HG03060 (cell line): ENCODE measurements around the gene ANTKMT.

Experiments used
- ATAC-seq: cut with Tn5 transposase; IDR thresholded peaks from one replicate; pipeline ENCODE4 v1.9.1; 2021; ENCODE audit warnings: low read depth, moderate number of reproducible peaks; ENCODE audit not compliant: unreplicated experiment

The ANTKMT gene

GRCh38 chr16:726188-726437 lies 5.2 kb downstream of the ANTKMT start:
- ATAC-seq, result no peak

- ATAC-seq, result no peak
Measured at GRCh38 chr16:726438-727290, 5.7 kb downstream of the ANTKMT start, which contains the start of the genes CCDC78 and HAGHL. TSS of gene CCDC78 (minus strand) at chr16:726443. CDS start at chr16:726367, 76 bp downstream. TSS of gene HAGHL (plus strand) at chr16:727106. CDS start at chr16:727510, 404 bp downstream.

GRCh38 chr16:727291-727977 lies 6.5 kb downstream of the ANTKMT start:
- ATAC-seq, result no peak

GRCh38 chr16:728131-728889 lies 7.4 kb downstream of the ANTKMT start:
- ATAC-seq, result no peak

GRCh38 chr16:728890-729744 lies 8.2 kb downstream of the ANTKMT start:
- no peak for ATAC-seq

- no peak for ATAC-seq
Measured at GRCh38 chr16:729768-730665, 9.1 kb downstream of the ANTKMT start.

- no peak for ATAC-seq
Measured at GRCh38 chr16:730666-731509, 9.9 kb downstream of the ANTKMT start.

- no peak for ATAC-seq
Measured at GRCh38 chr16:732332-732731, 11.4 kb downstream of the ANTKMT start.

GRCh38 chr16:732936-733335 lies 12.0 kb downstream of the ANTKMT start:
- ATAC-seq, result no peak

- ATAC-seq, result no peak
Measured at GRCh38 chr16:733382-734207, 12.6 kb downstream of the ANTKMT start.

- no peak for ATAC-seq
Measured at GRCh38 chr16:734208-734980, 13.4 kb downstream of the ANTKMT start.

- no peak for ATAC-seq
Measured at GRCh38 chr16:734981-735881, 14.3 kb downstream of the ANTKMT start.

- ATAC-seq, result no peak
Measured at GRCh38 chr16:735982-736453, 15.1 kb downstream of the ANTKMT start.

GRCh38 chr16:736936-737481 lies 16.1 kb downstream of the ANTKMT start:
- ATAC-seq, result no peak
